ENCODE results near the gene TFIP11.

- no peak for TF ChIP-seq CTCF (conservative IDR thresholded peaks at IDR 0.05; ENCODE audit: low read length)
- no peak for TF ChIP-seq EZH2phosphoT487 (IDR thresholded peaks at IDR 0.05; ENCODE audit: borderline replicate concordance)
These were observed 32.3 kb downstream of the TFIP11 start for GRCh38 chr22:26479792-26480610.

Data from Loucy (cell line).